NCI-H2171 treated with DMSO at 0.1 percent for 48 hours (cell line): ENCODE measurements around the gene KCTD5.

Experiments used
- DNase-seq: peaks from one replicate; lab custom pipeline; 2025; lab: John Stamatoyannopoulos, UW

Gene KCTD5

DNA sequence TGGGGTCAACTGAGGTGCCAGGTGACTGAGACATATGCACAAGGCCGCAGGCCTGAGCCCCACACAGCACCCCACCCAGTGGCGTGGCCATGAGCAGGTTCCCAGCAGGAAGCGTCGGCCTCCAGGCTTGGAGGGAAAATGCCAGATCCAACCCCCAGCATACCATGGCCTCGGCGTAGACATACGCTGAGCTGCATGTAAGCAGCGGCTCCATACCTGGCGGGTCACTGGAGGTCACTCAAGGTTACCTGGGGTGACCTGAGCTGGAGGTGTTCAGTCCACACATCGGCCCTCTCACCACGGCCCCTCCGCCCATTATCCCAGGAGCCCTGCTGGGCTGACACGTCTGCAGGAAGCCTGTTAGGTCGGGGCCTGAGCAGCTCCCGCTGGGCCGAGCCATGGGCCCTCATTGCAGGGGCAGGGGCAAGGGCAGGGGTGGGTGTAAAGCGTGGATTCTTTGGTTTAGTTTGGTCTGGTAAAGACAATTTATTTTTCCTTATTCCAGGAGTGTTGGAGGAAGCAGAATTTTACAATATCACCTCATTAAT, 15.2 kb downstream of the KCTD5 start:
- DNase-seq, result no peak

DNA sequence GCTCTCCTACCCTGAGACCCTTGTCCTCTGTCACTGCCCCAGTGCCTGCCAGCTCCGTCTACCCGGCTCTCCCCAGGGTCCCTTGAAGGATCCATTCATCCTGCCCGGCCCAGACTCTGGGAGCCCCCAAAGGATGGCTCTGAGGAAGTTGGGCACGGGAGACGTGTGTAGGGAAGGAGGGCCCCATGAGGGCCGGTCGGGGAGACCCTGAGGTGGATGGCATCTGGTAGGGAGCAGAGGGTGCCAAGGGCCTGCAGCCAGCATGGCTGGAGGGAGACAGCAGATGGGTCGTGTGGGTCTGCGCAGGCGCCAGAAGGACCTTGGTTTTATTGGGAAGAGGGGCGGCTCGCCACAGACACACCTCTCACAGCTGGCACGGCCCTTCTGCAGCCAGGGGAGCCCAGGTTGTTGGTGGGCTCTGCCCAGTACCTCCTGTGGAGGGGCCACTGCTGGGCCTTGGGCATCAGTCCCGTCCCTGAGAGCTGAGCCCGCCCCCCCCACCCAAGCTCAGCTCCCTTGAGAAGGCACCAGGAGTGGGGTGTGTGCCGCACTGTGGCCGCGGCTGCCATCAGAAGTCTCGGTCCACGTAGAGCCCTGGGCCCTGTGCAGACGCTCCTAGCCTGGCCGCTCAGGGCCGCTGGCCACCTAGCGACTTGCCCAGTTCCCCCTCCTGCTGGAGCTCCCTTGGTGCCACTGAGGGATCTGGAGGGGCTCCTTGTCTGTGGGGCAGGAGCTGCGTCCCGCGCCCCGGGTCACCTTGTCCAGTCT, 16.0 kb downstream of the KCTD5 start:
- DNase-seq, result no peak

DNA sequence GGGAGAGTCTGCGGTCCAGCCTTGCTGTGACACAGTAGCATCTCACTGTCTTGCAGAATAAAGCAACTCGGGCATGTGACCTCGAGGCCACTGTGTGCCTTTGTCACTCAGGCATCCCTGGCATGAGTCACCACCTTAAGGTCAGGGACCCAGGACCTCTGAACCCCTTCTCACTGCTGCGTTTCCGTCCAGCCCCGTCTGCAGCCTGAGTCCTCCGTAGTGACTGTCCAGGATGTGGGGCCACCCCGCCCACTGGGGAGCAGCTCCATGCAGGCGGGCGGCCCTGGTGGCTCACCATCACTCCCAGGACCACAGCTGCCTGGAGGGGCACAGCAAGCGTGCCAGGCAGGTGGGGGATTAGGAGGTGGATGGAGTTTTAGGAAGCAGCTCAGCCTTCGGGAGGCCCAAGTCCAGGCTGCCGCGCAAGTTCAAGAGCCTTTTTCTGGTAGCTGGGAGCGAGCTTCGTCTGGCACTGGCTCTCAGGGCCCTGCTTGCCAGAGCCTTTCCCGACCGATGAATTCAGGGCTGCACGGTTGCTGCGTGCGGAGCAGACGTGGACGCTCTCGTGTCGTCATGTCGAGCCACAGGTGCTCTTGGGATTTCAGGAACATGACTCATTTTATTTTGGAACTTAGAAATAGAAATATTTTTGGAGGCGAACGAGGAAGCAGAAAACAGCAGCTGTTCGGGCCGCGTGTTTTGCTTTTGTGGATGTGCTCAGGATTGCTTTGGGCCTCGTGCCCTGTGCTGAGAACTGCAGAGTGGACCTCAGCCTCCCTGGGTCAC, 16.8 kb downstream of the KCTD5 start:
- DNase-seq, result no peak

DNA sequence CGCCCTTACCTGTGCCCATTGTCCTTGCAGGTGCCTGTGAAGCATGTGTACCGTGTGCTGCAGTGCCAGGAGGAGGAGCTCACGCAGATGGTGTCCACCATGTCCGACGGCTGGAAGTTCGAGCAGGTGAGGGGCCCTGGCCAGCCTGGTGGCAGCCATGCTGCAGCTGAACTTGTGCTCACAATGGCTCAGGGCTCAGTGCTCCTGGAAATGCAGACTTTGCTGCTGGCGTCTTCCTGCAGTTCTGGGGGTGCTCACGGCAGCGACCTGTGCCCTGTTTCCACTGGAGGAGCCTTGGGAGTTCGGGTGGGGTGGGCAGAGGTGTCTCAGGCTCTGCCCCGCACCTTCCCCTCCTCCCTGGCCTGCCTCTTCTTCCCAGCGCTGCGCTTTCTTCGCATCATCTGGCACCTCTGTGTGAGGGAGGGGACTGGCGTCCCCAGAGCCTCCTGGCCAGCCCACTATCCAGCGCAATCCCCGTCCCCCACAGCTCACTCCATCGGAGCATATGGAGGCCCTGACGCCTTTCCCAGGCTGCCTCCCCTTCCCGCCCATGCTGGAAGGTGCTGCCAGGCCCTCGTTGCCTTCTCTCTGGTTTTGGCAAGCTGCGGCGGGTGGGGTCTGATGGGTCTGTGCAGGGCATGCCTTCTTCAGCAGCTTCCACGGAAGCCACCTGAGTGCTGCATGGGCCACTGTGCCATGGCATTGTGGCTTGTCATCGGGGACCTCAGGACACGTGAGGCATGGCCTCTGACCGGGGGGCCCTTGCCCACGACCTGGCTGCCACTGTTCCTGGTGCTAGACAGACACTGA, 17.7 kb downstream of the KCTD5 start:
- no peak for DNase-seq

DNA sequence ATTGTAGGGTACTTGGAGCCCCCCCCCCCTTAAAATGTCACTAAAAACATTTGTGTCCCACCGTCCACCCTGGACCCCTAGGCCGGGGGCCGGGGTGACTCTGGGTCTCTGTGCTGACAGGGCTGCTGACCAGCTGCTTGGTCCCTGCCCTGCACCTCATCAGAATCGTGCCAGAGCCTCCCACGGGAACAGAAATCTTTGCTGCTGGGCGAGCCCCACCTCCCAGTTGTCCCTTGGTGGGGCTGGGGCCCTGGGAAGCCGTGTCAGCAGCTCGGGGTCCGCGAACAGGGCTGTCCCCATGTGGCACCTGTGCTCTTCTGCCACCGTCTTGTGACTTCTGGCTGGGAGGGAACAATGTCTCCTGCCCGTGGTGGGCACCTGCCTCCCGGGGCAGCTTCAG, 18.5 kb downstream of the KCTD5 start:
- no peak for DNase-seq

DNA sequence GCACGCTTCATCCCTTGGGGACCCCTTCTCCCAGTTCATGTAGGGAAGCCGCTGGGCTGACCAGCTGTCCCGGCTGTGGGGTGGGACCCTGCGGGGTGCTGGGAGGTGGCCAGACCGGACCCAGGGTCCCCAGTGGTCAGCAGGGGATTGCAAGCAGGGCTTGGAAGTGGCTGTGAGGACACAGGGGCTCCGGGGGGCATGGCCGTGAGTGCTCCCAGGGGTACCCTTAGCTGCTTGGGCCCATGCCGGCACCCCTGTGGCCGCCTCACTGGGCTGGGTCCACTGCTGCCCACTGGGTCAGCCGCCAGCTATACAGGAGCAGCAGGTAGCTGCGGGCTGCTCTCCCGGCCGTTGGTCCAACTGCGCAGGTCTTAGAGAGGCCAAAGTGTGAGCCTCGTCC, 18.9 kb downstream of the KCTD5 start:
- no peak for DNase-seq

DNA sequence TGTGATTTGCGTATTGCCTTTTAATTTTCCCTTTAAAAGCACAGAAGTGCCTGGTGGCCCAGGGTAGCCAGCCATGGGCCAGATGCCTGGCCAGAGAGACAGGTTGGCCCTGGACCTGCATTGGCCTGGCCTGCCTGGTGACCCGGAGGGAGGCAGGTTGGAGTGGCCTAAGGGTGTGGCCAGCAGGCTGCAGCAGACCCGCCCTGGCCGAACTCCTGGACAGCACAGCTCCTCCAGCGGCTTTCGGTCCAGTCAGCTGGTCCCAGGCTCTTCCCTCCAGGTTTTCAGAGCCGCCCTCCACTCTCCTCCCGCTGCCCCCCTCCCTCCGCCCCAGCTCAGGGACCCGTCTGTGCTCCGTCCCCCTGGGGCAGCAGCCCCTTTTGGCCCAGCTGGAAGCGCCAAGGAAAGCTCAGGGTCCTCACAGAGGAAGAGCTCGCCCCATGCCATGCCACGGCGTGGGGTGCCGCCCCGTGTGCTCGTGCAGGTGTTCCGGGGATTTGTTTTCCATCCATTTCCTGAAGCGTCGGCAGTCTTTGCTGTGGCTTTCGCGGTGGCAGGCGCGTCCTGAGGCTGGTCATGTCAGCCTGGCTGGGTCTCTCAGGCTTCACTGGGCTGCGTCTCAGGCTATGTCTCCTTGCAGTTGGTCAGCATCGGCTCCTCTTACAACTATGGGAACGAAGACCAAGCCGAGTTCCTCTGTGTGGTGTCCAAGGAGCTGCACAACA, 19.6 kb downstream of the KCTD5 start:
- DNase-seq, result no peak

DNA sequence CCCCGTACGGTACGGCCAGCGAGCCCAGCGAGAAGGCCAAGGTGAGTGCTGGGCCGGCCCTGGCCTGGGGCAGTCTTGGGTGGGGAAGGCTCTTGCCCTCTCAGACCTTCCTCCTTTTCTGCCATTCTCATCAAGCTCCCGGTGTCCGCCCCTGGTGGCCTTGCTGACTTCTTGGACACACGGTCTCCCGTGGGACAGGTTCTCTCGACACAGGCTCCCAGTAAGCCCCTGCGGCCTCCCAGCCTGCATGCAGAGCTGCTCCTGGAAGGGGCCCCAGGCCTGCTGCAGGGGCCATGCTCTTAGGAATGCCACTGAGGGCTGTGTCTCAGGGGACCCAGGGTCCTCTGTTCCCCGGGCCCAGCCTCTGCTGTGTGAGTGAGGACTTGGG, 20.1 kb downstream of the KCTD5 start:
- DNase-seq, result no peak

DNA sequence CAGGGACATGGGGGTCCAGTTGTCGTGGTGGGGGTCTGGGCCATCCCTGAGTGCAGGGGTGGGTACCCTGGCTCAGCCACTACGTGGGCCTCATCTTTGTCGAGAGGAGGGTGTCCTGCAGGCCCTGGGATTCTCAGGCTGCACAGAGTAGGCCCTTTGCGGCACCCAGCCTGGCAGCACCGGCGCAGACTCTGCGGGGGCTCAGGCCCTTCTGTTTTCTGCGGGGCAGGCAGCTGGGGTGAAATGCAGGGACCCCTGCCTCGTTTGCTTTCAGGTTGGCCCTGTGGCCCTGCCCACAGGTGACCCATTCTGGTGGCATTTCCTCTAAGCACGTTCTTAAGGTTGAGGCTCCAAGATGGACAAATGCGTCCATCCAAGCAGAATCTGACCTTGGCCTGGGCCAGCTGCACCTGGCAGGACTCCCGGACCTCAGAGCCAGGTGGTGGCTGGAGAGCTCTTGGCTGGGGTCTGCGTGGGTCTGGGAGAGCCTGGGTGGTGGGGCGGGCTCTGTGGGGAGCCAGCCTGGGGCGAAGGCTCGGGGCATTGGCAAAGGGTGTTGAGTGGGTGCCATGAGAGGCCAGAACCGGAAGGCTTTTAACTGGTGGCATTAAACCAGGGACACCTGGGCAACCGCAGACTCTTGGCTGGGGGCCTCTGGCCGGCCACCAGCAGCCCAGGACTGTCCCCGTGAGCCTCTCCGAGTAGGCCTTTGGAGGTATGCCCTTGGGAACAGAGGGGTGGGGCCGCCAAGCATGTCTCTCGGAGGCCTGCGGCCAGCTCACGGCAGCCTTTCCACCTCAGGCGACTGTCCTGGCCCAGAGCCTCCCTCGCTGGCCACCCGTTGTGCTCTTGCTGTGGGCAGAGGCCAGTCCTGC, 20.8 kb downstream of the KCTD5 start:
- no peak for DNase-seq

DNA sequence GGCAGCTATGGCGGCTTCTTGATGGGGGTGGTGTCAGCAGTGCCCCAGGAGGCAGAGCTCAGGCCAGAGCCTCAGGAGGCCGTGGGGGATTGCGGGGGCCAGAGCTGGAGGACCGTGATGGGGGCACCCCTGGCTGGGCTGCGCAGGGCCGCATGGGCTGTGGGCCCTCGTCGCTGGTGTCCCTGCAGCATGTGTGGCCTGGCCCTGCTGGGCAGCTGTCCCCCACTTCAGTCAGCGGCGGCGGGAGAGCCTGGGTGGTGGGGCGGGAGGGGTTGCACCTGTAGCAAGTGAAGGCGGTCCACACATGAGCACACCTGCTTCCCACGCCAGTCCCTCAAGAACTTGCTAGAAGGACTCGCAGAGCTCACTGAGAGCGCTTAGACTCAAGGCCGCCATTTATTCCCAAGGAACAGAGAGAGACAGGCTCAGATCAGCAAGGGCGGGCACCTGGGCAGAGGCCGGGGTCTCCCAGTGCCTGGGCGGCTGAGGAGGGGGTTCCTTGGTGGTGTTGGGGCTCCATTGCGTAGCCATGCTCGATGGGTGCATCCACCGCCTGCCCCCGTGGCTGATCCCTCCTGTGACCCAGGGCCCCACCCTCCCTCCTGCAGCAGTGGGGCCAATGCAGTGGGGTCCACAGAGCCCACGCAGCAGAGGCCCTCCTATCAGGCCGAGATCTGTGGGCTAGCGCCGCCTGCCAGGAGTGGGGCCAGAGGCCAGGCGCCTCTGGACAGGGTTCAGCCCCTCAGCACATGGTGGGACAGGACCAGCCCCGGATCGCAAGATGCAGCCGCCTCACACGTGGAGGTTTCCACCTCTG, 22.1 kb downstream of the KCTD5 start:
- no peak for DNase-seq

DNA sequence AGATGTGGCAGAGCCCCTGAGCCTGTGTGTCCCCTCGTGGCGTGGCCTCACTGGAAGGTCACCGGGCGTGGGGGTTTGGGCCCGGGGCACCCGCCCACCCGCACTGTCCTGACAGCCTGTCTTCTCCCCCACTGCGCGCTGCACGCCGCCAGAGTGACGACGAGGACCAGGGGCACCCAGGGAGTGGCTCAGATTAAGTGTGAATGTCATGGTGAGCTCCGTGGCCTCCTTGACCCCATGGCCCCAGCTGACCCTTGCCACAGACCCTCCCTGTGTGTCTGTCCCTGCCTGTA, 22.6 kb downstream of the KCTD5 start:
- no peak for DNase-seq

DNA sequence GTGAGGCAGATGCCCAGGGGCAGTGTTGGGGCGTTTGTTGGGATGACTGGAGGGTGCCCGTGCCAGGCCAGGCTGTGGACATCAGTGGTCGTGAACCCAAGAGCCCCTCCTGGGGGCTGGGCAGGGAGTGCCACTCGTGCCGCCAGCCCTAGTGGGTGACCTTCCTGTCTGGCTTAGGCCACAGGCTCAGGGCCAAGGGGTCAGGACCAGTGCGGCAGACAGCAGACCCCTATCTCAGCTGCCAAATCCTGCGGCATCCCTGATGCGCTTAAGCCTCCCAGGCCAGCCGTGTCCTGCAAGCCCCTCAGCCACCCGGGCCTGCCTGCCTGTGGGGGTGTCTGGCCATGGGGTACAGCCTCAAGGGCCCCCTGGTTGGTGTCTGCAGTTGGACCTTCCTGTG, 23.0 kb downstream of the KCTD5 start:
- DNase-seq, result no peak

DNA sequence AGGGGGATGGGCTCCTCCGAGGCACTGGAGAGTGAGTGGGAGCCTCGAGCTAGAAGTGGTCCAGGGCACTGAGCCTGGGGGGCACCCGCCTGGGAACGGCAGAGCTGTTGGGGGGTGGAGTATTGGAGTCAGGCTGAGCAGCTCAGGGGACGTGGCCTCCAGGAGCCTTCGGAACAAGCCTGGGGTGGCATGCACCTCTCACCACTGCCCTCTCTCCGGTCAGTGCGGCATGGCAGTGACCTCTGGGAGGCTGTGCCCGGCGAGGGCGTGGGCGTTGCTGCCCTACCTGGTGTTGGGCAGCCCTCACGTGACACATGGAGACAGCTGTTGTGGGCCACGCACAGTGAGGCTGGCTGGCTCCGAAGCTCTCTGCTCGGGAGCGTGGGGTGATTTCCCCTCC, 23.8 kb downstream of the KCTD5 start:
- DNase-seq, result no peak

DNA sequence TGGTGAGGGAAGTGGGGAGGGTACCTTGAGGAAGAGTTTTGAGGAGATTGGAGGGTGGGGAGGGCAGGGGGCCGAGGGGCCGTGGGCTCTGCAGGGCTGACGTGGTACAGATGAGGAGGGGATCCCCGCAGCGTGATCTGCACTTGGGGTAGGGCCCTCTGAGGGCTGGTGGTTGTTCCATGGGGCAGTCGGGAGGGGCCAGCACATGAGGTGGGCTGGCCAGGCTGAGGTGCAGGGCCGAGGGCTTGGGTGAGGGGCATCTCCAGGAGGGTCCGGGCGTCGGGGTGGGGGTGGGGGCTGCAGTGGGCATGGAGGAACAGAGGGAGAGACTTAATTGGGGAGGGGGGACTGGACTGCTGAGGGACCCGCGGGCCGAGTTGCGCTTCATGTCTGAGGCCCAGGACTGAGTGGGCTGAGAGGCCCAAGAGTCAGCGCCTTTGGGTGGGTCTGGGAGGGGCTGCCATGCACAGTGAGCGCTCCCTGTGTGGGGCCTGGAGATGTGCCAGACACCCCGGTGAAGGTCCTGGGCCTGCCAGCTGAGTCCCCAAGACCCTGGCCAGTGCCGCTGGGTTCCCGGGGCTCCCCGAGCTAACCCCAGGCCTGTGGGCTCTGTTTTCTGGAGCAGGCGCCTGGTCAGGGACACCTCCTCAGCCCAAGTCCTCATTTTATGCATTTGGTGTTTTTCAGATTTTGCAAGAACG, 24.4 kb downstream of the KCTD5 start:
- DNase-seq, result no peak

DNA sequence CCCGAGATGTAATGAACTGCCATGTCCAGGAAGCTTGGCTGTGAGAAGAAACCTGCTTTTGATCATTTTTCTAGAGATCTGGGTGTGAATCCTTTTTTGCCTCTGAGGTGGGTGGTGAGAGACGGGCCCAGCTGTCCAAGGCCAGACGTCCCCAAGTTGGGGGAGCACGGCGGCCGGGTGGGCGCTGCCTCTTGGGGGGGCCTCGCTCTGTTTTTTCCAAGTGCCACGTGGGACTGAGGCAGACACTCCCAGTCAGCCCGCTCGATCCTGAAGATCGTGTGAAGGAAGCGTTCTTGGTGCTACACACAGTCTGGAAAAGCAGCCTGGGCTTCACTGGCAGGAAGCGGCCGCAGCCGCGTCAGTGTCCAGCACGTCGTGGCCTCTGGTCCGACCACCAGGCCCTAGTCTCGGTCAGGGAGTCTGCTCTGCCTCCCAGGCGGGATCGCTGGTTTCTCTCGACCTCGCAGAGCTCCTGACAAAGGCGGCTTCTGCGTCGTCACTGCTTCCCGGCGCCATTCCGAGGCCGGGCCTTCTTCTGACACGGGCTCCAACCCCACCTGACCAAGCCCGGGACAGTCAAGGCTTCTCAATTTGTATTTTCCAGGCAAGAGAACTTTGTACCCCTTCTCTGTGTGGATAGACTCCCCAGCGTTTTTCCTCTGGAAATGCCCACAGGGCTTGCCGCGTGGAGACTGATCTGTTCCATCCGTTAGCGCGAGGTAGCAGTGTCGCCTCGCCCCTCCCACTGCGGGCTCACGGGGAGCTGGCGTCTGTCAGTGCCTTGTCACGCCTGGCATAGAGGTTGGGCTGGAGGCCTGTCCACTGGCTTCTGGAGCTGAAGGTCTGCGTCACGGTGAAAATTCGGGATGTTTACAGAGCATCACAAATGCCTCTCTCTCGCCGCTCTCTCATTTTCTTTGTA, 25.3 kb downstream of the KCTD5 start:
- no peak for DNase-seq

DNA sequence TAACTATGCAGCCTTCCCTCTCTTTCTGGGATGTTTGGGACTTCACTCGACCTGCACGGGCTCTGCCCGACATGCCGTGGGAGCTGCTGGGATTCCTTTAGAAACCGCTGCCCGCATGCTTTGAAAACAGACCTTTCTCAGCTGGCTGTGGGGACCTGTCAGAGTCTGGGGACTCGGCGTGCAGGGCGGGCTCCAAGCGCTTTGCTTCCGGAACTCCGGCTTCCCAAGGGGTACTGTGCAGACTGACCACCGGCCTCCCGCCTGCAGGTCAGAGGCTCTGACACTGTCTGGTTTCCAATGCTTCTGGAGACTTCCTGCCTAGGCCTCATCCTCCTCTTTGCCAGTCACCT, 25.9 kb downstream of the KCTD5 start:
- no peak for DNase-seq

DNA sequence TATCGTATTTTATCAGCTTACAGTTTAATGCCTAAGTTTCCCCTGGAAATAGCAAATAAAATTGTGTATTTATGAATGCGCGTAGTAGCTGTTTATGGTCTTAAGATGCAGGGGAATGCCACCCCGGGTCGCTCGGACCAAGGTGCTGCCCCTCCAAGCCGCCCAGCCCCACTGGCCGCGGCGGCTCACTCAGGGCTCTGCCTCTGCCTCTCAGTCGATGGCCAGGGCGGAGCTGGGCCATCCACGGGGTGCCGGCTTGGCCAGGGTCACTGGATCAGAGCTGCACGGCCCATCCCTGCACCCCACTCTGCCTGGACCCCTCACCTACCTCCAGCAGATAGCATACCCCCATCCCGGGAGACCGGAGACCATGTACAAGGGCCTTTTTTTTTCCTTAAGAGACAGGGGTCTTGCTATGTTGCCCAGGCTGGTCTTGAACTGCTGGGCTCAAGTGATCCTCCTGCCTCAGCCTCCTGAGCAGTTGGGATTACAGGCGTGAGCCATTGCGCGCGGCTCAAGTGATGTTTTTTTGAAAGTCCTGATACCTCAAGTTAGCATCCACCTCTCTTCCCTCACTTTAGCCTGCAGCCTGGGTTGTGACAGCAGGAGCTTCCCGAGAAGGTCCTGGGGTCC, 26.7 kb downstream of the KCTD5 start:
- DNase-seq, result no peak

DNA sequence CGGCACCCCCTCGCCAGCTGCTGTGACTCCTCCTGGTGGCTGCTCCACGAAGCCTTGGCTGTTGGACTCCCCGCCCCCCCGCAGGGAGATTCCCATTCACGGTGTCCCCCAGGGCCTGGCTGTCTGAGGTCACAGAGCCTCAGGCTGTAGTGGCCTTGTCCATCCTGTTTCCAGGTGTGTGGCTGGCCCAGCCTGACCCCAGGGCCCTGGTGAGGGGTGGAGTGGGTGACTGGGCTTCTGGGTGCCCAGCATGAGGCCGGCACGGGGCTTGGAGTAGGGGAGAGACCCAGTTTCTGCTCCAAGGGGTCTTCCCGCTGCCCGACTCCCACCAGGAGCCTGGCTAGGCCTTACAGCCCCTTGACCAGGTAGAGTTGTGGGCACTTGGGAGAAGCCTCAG, 27.3 kb downstream of the KCTD5 start:
- DNase-seq, result no peak
